Pulmonary artery endothelial cell (primary cell): ENCODE data around the gene TINAGL1. TPM values are rescaled to one million over a fixed set of nuclear protein-coding genes. Genes with fewer than 3 reads are reported as not detected.

Experiments
- DNase-seq: peaks from one replicate; pipeline ENCODE4 v3.0.0-alpha.2; 2011; ENCODE audit warnings: low read depth, low spot score
- total RNA-seq: library from RNA; depleted of rRNA; stranded (reverse); fragments of >200 nt; gene quantifications from 2 replicates; pipeline ENCODE4 v1.2.3, GENCODE V29; 2014

The TINAGL1 gene
- total RNA-seq, 1 donor from 2014 or later, result 373 TPM

- no peak for DNase-seq
Measured at GRCh38 chr1:31600641-31601040, 24.3 kb downstream of the TINAGL1 start.

GRCh38 chr1:31602081-31602480, 25.8 kb downstream of the TINAGL1 start:
- DNase-seq, result no peak

- no peak for DNase-seq
Measured at GRCh38 chr1:31605908-31606427, 29.7 kb downstream of the TINAGL1 start.

GRCh38 chr1:31607360-31607759, 31.0 kb downstream of the TINAGL1 start:
- no peak for DNase-seq

- no peak for DNase-seq
Measured at GRCh38 chr1:31609514-31610118, 33.3 kb downstream of the TINAGL1 start.

- no peak for DNase-seq
Measured at GRCh38 chr1:31614414-31615005, 38.2 kb downstream of the TINAGL1 start.

- DNase-seq, result no peak
Measured at GRCh38 chr1:31615414-31615813, 39.1 kb downstream of the TINAGL1 start.

- no peak for DNase-seq
Measured at GRCh38 chr1:31615939-31616338, 39.6 kb downstream of the TINAGL1 start.

GRCh38 chr1:31617218-31617915, 41.1 kb downstream of the TINAGL1 start, which contains the start of gene HCRTR1:
TSS of gene HCRTR1 (plus strand) at chr1:31617689. CDS start at chr1:31619193, 1,504 bp downstream.
- DNase-seq, result no peak

- no peak for DNase-seq
Measured at GRCh38 chr1:31617916-31618746, 41.8 kb downstream of the TINAGL1 start.

GRCh38 chr1:31618916-31619846, 42.9 kb downstream of the TINAGL1 start:
- no peak for DNase-seq

GRCh38 chr1:31620631-31621497, 44.5 kb downstream of the TINAGL1 start:
- no peak for DNase-seq

- no peak for DNase-seq
Measured at GRCh38 chr1:31621498-31621820, 45.1 kb downstream of the TINAGL1 start.

GRCh38 chr1:31621847-31622730, 45.8 kb downstream of the TINAGL1 start:
- no peak for DNase-seq

- no peak for DNase-seq
Measured at GRCh38 chr1:31623365-31623764, 47.0 kb downstream of the TINAGL1 start.

- DNase-seq, result no peak
Measured at GRCh38 chr1:31624309-31624708, 48.0 kb downstream of the TINAGL1 start.

GRCh38 chr1:31624731-31625514, 48.6 kb downstream of the TINAGL1 start:
- no peak for DNase-seq
